ENCODE results near the gene CSTPP1.

CSTPP1 gene, protein sequence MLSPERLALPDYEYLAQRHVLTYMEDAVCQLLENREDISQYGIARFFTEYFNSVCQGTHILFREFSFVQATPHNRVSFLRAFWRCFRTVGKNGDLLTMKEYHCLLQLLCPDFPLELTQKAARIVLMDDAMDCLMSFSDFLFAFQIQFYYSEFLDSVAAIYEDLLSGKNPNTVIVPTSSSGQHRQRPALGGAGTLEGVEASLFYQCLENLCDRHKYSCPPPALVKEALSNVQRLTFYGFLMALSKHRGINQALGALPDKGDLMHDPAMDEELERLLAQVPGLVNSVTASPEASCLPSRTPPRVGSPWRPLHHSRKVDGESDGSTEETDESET

GRCh38 chr11:46936138-46937110 lies at the start of gene CSTPP1:
TSS of gene CSTPP1 (plus strand) at chr11:46936761. CDS start at chr11:46936806, 45 bp downstream.
- ATAC-seq = peak; percentile 99

DNA sequence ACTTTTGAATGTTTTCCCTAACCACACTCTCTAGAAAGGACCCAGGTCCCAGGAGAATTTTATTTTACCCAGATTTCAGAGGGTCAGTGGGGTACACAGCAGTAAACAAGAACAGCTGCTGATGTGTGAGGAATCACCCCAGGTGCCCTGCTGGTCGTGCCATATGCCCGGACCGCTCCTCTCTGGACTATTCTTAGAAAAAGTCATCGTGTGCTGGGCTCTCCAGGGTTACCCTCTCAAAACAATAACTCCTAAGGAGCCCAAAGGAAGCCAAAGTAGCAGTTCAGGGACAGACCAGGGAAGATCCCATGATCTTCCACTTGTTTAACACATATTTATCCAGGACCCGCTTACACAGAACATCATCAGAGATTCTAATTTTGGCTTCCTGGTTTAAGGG lies 47.9 kb upstream of the CSTPP1 start:
- TF ChIP-seq CSRNP3 (CRISPR knock-in tag; IDR thresholded peaks at IDR 0.05) = no peak
- no peak for TF ChIP-seq ZFP30 (CRISPR knock-in tag; IDR thresholded peaks at IDR 0.05)
- TF ChIP-seq RARB (CRISPR knock-in tag; IDR thresholded peaks at IDR 0.05) = no peak

More at GRCh38 chr11:46936138-46937110, at the start of gene CSTPP1:
- TF ChIP-seq CSRNP3 (CRISPR knock-in tag; IDR thresholded peaks at IDR 0.05) = no peak
- TF ChIP-seq PATZ1 (CRISPR knock-in tag; IDR thresholded peaks at IDR 0.05; ENCODE audit: borderline replicate concordance) = peak; percentile 23; the same call in 1 of the 2 replicates
- no peak for TF ChIP-seq ZNF565 (CRISPR knock-in tag; conservative IDR thresholded peaks at IDR 0.05; ENCODE audit: low read depth)

GRCh38 chr11:46889251-46889650 lies 47.3 kb upstream of the CSTPP1 start:
- TF ChIP-seq ARNTL (CRISPR knock-in tag; IDR thresholded peaks at IDR 0.05; ENCODE audit: borderline replicate concordance, low read depth) (no peak), POU6F1 (CRISPR knock-in tag; IDR thresholded peaks at IDR 0.05; ENCODE audit: borderline replicate concordance, low read depth) (no peak), ZFP3 (CRISPR knock-in tag; IDR thresholded peaks at IDR 0.05) (no peak), ZFP30 (CRISPR knock-in tag; IDR thresholded peaks at IDR 0.05) (no peak), BACH2 (CRISPR knock-in tag; IDR thresholded peaks at IDR 0.05; ENCODE audit: borderline replicate concordance) (no peak), PATZ1 (CRISPR knock-in tag; IDR thresholded peaks at IDR 0.05; ENCODE audit: borderline replicate concordance) (no peak), ZC3H10 (CRISPR knock-in tag; IDR thresholded peaks at IDR 0.05) (no peak), TCF4 (CRISPR knock-in tag; IDR thresholded peaks at IDR 0.05; ENCODE audit: borderline replicate concordance) (no peak), ZNF8 (CRISPR knock-in tag; IDR thresholded peaks at IDR 0.05) (no peak), ESRRG (CRISPR knock-in tag; IDR thresholded peaks at IDR 0.05) (no peak), CSRNP3 (CRISPR knock-in tag; IDR thresholded peaks at IDR 0.05) (no peak), SNAI2 (CRISPR knock-in tag; IDR thresholded peaks at IDR 0.05) (no peak), GLIS3 (CRISPR knock-in tag; IDR thresholded peaks at IDR 0.05) (no peak), PPARA (CRISPR knock-in tag; IDR thresholded peaks at IDR 0.05; ENCODE audit: borderline replicate concordance) (no peak)
- TF ChIP-seq, protein P1, sequence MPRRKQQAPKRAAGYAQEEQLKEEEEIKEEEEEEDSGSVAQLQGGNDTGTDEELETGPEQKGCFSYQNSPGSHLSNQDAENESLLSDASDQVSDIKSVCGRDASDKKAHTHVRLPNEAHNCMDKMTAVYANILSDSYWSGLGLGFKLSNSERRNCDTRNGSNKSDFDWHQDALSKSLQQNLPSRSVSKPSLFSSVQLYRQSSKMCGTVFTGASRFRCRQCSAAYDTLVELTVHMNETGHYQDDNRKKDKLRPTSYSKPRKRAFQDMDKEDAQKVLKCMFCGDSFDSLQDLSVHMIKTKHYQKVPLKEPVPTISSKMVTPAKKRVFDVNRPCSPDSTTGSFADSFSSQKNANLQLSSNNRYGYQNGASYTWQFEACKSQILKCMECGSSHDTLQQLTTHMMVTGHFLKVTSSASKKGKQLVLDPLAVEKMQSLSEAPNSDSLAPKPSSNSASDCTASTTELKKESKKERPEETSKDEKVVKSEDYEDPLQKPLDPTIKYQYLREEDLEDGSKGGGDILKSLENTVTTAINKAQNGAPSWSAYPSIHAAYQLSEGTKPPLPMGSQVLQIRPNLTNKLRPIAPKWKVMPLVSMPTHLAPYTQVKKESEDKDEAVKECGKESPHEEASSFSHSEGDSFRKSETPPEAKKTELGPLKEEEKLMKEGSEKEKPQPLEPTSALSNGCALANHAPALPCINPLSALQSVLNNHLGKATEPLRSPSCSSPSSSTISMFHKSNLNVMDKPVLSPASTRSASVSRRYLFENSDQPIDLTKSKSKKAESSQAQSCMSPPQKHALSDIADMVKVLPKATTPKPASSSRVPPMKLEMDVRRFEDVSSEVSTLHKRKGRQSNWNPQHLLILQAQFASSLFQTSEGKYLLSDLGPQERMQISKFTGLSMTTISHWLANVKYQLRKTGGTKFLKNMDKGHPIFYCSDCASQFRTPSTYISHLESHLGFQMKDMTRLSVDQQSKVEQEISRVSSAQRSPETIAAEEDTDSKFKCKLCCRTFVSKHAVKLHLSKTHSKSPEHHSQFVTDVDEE (CRISPR knock-in tag; IDR thresholded peaks at IDR 0.05) = no peak
- no peak; the same call in 2 of the 3 replicates for ATAC-seq

More for the DNA sequence above, 47.9 kb upstream of the CSTPP1 start:
- no peak for ATAC-seq
